Pancreas (tissue), 10 donors: ENCODE data around the gene GEN1. TPM values are rescaled to one million over a fixed set of nuclear protein-coding genes. Genes with fewer than 3 reads are reported as not detected.

Experiments used
- ATAC-seq, 4 donors: fragments of 200-7000 bp; cut with Tn5 transposase; one replicate each; pipeline versions ENCODE4 v1.8.0 to v1.9.1; 2020; ENCODE audit warnings: mild to moderate bottlenecking in 4 of 4, moderate library complexity in 4 of 4
- DNase-seq, 6 donors: peaks; one replicate each; pipeline ENCODE4 v3.0.0-alpha.2; 2020
- FAIRE-seq: peaks from 2 replicates; lab custom pipeline; 2012; peaks lifted over from hg19 to GRCh38; lab: Jason Lieb, UNC
- H3K27ac ChIP-seq, 4 donors: fragments of 200-600 bp; sonication (generic); 1 replicate in 3 of 4; 2 replicates in 1 of 4; pipeline versions ENCODE4 v1.5.0 to v1.8.0; 2020
- H3K27me3 ChIP-seq, 4 donors: fragments of 200-600 bp; one replicate each; pipeline ENCODE4 v1.8.0; 2021
- H3K36me3 ChIP-seq, 3 donors: fragments of 200-600 bp; sonication (generic) in 1 of 3; one replicate each; pipeline versions ENCODE4 v1.5.0 to v1.8.0; 2020 to 2021
- H3K4me1 ChIP-seq, 3 donors: fragments of 200-600 bp; one replicate each; pipeline ENCODE4 v1.8.0; 2021
- H3K4me3 ChIP-seq, 4 donors: fragments of 200-600 bp; sonication (generic) in 2 of 4; one replicate each; pipeline versions ENCODE4 v1.5.0 to v1.8.0; 2020 to 2021
- H3K9me3 ChIP-seq, 4 donors: fragments of 200-600 bp; one replicate each; pipeline ENCODE4 v1.8.0; 2021
- WGBS, 2 donors: extraction: QIAGEN DNeasy Blood & Tissue Kit; methylation state at CpG; one replicate each; pipeline ENCODE4 v1.1.7; 2013; 5-methylcytosine and 5-hydroxymethylcytosine counted together
- intact Hi-C, 3 donors: fragments of 100-400 bp; cut with DNase I; formaldehyde crosslinking; loops; one replicate each; pipeline versions ENCODE4 v1.11.1 to v1.14.2; 2022
- polyA plus RNA-seq, 2 donors: library from polyadenylated mRNA; stranded (reverse); fragments of 200-250 nt; gene quantifications; one replicate each; pipeline ENCODE4 v1.2.3, GENCODE V29; 2013
- total RNA-seq, 6 donors: library from RNA; stranded (reverse); fragmentation: NEBNext Ultra II Directional in 4 of 6; extraction: Animal tissue kit (Norgen Biotek cat#: 25700) in 4 of 6; gene quantifications; one replicate each; pipeline versions ENCODE4 v1.2.1 to v1.2.4, GENCODE V29; 2021 to 2023
- TF ChIP-seq, protein P1 (sequence below), 4 donors: fragments of 200-600 bp; sonication (generic) in 3 of 4; IDR thresholded peaks; one replicate each; pipeline versions ENCODE4 v1.5.0 to v1.8.0; 2021; ENCODE audit warnings: antibody characterized with exemption in 4 of 4
- donor health status: healthy with polysubstance abuse.
- donor health status: DM: no; HTN: no; CAD: no; lungs with moderate emphysema.
- donor health status: DM: no; HTN: no; CAD: no.
- donor health status: control.
- donor health status: control.
- donor health status: Bipolar disorder and iron deficiency.
- donor health status: DM: yes; HTN: yes; CAD: no.
- donor health status: DM: no; HTN: no; CAD: no.
- donor health status: DM: no; HTN: no; CAD: no.
- donor health status: DM: yes; HTN: yes; CAD: no.

The GEN1 gene
- total and polyA plus RNA-seq, 8 donors: 1.4 to 5.0 (median 2.4) TPM

DNA sequence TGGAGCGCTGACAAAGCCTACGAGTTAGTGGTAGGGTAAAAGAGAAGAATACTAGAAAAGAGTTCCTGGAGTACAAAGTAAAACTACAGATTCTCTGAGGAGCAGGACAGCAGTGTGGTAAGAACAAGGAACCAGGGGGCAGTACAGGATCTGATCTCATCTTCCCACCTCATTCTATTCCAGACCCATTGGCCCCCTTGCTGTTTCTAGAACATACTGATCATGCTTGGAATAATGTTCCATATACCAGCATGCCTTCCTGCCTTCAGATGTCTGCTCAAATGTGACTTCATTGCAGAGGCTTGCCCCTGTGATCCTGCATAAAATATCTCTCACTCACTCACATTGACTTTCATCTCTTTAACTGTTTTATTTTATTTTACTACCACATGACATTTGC, 81.6 kb downstream of the GEN1 start:
- H3K27ac ChIP-seq: no peak overlapping the region
- intact Hi-C loops: loop anchor here in 1 of 3 donors (10.0 kb wide), 1 partner anchor 121 kb away; no protein-coding TSS in a partner anchor
- H3K4me3 ChIP-seq: no peak overlapping the region
- 23 to 47% methylated on average over 2 of the region's 2 CpGs for WGBS, 2 donors
- TF ChIP-seq, protein P1, sequence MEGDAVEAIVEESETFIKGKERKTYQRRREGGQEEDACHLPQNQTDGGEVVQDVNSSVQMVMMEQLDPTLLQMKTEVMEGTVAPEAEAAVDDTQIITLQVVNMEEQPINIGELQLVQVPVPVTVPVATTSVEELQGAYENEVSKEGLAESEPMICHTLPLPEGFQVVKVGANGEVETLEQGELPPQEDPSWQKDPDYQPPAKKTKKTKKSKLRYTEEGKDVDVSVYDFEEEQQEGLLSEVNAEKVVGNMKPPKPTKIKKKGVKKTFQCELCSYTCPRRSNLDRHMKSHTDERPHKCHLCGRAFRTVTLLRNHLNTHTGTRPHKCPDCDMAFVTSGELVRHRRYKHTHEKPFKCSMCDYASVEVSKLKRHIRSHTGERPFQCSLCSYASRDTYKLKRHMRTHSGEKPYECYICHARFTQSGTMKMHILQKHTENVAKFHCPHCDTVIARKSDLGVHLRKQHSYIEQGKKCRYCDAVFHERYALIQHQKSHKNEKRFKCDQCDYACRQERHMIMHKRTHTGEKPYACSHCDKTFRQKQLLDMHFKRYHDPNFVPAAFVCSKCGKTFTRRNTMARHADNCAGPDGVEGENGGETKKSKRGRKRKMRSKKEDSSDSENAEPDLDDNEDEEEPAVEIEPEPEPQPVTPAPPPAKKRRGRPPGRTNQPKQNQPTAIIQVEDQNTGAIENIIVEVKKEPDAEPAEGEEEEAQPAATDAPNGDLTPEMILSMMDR (IDR thresholded peaks at IDR 0.05): no peak
- no peaks in the 10 kb centered on the region for H3K27me3 ChIP-seq
- no peak for DNase-seq
- H3K9me3 ChIP-seq: no peaks in the 10 kb centered on the region
- no peak for FAIRE-seq
- no peaks in the 10 kb centered on the region for H3K36me3 ChIP-seq
- no peak for ATAC-seq
- H3K4me1 ChIP-seq: peaks cover 0 to 3% (median 0%) of the 10 kb centered on the region in 3 donors

Other genes with a start within 250 kb of the GEN1 start
- under 1 TPM; 0.05 to 0.12 (median 0.07) TPM for gene RAD51AP2, start 235.7 kb upstream of the GEN1 start, total RNA-seq
- under 1 TPM; 0.08 to 0.23 TPM for gene RAD51AP2, start 235.7 kb upstream of the GEN1 start, polyA plus RNA-seq
- gene VSNL1, start 213.4 kb upstream of the GEN1 start, total RNA-seq: under 1 TPM; 0.09 to 0.92 (median 0.53) TPM
- gene VSNL1, start 213.4 kb upstream of the GEN1 start, polyA plus RNA-seq: 1 to 10 TPM in 1 of 2 donors, under 1 TPM in 1; 0.46 to 2.6 TPM
- gene SMC6, start 328 bp upstream of the GEN1 start, total RNA-seq: 1 to 10 TPM; 3.0 to 8.0 (median 4.8) TPM
- 1 to 10 TPM; 3.5 to 7.0 TPM for gene SMC6, start 328 bp upstream of the GEN1 start, polyA plus RNA-seq
- not detected for gene MSGN1, start 62.3 kb downstream of the GEN1 start, total RNA-seq
- not detected for gene MSGN1, start 62.3 kb downstream of the GEN1 start, polyA plus RNA-seq
- gene KCNS3, start 124.5 kb downstream of the GEN1 start, total RNA-seq: 10 to 100 TPM in 1 of 6 donors, 1 to 10 TPM in 5; 3.3 to 10.2 (median 6.1) TPM
- gene KCNS3, start 124.5 kb downstream of the GEN1 start, polyA plus RNA-seq: 10 to 100 TPM in 1 of 2 donors, 1 to 10 TPM in 1; 4.4 to 16.4 TPM